ENCODE measurements around the gene UBE2G1.

Gene UBE2G1

DNA sequence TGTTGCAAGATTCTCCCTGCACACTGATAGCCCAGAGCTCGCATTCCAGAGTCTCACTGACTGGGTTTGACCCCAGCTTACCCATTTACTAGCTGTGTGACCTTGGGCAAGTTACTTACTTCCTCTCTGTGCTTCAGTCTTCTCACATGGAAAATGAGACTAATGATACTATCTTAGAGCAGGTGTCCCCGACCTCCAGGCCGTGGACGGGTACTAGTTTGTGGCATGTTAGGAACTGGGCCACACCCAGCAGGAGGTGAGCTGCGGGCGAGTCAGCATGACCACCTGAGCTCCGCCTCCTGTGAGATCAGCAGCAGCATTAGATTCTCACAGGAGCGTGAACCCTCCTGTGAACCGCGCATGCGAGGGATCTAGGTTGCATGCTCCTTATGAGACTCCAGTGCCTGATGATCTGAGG lies 118.5 kb downstream of the UBE2G1 start:
- in situ Hi-C loops (cut with MboI; ENCODE audit: low sequenced_read_pairs, unreplicated experiment) = no loop called here
- no peak for TF ChIP-seq CTCF (IDR thresholded peaks at IDR 0.05; ENCODE audit: borderline replicate concordance, control extremely low read depth, extremely low read depth, insufficient read depth, missing control alignments)
- no peak for DNase-seq (ENCODE audit: low spot score)

- no peak for DNase-seq (ENCODE audit: low spot score)
- in situ Hi-C loops (cut with MboI; ENCODE audit: low sequenced_read_pairs, unreplicated experiment) = no loop called here
- no peak for TF ChIP-seq CTCF (IDR thresholded peaks at IDR 0.05; ENCODE audit: borderline replicate concordance, control extremely low read depth, extremely low read depth, insufficient read depth, missing control alignments)
Measured at GRCh38 chr17:4247361-4247970, 119.0 kb downstream of the UBE2G1 start.

- in situ Hi-C loops (cut with MboI; ENCODE audit: low sequenced_read_pairs, unreplicated experiment) = no loop called here
- no peak for TF ChIP-seq CTCF (IDR thresholded peaks at IDR 0.05; ENCODE audit: borderline replicate concordance, control extremely low read depth, extremely low read depth, insufficient read depth, missing control alignments)
- no peak for DNase-seq (ENCODE audit: low spot score)
Measured at GRCh38 chr17:4246674-4247073, 119.8 kb downstream of the UBE2G1 start.

DNA sequence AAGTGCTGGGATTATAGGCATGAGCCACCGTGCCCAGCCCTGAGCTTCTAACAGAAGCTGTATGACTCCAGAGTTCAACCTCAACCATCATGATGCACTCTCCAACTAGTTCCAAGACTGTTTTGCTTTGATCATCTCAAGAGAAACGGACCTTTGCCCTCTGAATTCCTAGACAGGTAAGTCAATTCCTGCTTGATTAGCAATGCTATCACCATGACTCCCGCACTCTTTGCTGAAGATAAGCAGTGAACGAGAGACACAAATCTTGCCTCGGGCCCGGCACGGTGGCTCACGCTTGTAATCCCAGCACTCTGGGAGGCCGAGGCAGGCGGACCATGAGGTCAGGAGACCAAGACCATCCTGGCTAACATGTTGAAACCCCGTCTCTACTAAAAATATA lies 124.9 kb downstream of the UBE2G1 start:
- no peak for TF ChIP-seq CTCF (IDR thresholded peaks at IDR 0.05; ENCODE audit: borderline replicate concordance, control extremely low read depth, extremely low read depth, insufficient read depth, missing control alignments)
- in situ Hi-C loops (cut with MboI; ENCODE audit: low sequenced_read_pairs, unreplicated experiment) = no loop called here
- DNase-seq (ENCODE audit: low spot score) = no peak

DNA sequence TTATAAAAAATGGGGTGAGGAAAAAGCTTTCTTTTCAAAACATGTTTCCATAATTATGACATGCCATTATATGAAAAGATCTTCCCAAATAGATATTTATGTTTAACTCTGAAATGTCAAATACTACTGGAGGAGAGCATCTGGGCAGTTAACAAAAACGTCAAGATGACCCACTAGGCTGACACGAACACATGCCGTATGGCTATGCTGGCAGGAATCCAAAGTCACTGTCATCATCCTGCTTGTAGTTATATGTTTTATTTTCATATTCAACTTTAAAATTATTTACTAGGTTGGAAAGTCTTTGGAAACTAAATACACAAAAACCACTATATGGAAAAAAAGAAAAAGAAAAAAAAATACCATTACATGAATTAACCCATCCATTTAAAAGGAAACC lies 130.0 kb downstream of the UBE2G1 start:
- in situ Hi-C loops (cut with MboI; ENCODE audit: low sequenced_read_pairs, unreplicated experiment) = no loop called here
- DNase-seq (ENCODE audit: low spot score) = no peak
- TF ChIP-seq CTCF (IDR thresholded peaks at IDR 0.05; ENCODE audit: borderline replicate concordance, control extremely low read depth, extremely low read depth, insufficient read depth, missing control alignments) = no peak

GRCh38 chr17:4235372-4236279 lies 130.8 kb downstream of the UBE2G1 start:
- TF ChIP-seq CTCF (IDR thresholded peaks at IDR 0.05; ENCODE audit: borderline replicate concordance, control extremely low read depth, extremely low read depth, insufficient read depth, missing control alignments) = no peak
- DNase-seq (ENCODE audit: low spot score) = no peak
- in situ Hi-C loops (cut with MboI; ENCODE audit: low sequenced_read_pairs, unreplicated experiment) = no loop called here

Data from GM13976 (cell line).